NK-92 treated with Interleukin-12 subunit alpha and Interleukin-12 subunit beta, amount 100 ng/mL, for 24 hours (cell line): ENCODE data around the gene ACVR1B.
A peak's percentile ranks its signal among the peaks of the same experiment; 100 is the strongest.

Experiments
- DNase-seq: peaks from one replicate; lab custom pipeline; 2025; lab: John Stamatoyannopoulos, UW

The ACVR1B gene

DNA sequence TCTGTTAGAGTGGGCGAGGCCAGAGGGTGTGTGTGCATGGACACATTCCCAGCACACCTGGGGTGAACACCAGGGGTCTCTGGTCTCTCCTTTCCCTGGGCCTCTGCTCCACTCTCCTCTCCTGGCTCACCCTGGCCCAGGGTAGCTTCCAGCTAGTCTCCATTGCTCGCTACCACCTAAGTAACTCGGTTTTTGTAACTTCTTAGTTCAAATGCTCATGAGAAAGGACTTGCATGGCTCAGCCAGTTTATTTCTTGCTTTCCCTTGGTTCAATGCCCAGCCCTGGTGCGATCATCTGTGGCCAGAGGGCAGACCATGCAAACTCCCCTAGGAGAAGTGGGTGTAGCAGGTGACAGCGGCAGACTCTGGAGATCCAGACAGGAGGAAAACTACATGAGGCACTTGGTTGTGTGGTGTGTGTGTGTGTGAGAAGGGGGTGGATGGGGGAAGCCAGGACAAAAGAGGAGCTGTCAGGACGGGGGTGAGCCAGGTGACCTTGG is 8.9 kb upstream of the ACVR1B start:
- DNase-seq: no peak

DNA sequence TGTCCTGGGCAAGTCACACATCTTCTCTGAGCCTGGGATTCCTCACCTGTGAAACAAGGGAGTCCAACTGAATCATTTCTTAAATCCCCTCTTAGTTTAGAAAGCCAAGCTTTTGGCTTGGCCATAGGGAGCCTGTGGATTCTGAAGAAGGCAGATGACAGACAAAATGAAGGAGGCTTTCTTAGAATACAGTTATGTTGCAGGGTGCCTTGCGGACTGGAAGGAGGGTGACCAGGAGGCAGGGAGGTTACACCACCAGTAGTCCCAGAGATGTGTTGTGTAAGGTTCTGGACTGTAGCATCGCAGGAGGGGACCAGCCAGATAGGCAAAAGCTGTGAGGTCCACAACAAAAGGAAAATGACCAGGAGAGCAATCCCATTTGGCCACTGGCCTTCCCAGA is 8.2 kb upstream of the ACVR1B start:
- DNase-seq: no peak

DNA sequence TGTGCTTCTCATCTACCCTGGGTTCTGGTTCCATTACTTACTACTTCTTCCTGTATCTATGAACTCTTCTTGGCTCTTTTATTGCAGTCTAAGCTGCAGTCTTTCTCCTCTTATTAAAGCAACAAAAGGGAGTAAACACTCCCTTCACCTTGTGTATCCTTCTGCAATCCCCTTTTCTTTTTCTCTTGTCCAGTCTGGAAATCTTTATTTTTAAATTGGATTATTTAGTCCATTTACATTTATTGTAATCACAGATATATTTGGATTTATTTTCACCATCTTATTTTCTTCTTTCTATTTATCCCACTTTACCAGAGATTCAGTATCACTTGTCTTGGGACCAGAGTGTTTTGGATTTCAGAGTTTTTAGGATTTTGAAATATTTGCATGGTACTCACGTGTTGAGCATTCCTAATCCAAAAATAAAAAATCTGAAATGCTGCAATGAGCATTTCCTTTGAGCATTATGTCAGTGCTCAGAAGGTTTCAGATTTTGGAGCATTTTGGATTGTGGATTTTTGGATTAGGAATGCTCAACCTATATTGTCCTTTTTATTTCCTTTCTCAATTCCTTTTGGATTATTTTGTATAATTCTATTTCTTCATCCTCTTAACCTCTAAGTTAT is 6.8 kb upstream of the ACVR1B start:
- no peak for DNase-seq

DNA sequence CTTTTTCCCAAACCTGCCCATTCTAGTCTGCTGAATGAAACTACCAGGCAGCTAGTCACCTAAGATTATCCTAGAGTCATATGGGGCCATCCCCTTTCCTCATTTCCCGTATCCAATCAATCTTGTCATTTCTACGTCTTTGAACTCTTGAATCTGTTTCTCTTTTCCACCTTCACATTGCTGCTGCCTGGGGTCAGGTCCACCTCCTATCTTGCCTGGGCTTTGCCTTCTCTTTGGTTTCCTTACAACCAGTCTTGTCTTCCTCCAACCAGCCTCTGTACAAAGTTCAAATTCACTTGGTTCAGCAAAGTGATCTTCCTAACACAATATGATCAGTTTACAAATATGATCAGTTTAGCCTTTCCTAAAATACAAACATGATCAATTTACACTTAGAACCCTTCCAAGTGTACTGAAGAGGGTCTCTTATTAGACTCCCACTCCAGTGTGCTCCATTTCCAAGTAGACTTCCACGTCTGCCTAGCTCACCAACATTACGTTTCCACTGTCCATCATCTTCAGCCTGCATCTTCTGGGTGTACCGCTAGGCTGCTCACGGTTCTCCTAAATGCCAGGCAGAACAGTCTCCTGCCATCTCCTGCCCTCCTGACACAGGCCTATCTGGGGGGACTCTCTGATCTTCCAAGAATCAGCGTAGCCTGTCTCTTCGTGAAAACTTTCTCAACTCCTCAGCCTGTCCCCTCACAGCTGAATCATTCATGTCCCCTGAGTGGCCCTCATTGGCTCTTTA is 4.1 kb upstream of the ACVR1B start:
- DNase-seq: no peak

DNA sequence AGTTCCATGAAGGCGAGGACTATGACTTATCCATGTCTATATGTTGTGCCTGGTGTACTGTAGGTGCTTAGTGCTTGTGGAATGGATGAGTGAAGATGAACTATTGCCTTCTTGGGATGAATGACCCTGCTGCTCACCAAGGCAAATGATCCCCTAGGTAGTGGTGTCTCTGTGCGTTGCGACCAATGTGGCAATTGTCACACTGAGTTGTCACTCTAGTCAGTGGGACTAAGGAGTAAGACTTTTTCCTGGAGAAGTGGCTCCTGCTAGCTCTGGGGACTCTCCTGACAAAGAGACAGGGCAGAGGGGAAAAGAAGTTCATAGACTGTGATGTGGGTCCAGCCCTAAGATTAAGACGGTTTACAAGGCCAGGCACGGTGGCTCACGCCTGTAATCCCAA is 3.4 kb upstream of the ACVR1B start:
- no peak for DNase-seq

DNA sequence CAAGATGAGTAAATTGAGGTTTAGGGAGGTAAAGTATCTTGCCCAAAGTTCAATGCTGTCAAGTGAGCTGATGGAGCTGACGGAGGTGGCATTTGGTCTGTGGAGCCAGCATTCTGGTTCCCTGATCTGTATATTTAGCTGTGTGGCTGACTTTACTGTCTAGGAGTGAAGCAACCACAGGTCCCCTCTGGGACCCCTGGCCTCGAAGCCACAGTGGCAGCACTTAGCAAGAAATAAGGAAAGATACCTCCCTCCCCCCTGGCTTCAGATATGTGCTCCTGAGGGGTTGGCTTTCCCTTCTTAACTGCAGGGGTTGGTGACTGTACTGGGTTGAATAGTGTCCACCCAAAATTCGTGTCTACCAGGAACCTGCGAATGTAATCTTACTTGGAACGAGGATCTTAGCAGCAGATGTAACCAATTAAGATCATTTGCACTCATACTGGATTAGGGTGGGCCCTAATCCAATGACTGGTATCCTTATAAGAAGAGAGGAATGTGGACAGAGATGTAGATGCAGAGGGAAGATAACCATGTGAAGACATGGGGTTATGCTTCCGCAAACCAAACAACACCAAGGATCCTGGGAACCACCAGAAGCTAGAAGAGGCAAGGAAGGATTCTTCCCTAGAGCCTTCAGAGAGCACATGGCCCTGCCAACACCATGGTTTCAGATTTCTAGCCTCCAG is 2.0 kb upstream of the ACVR1B start:
- DNase-seq: no peak

DNA sequence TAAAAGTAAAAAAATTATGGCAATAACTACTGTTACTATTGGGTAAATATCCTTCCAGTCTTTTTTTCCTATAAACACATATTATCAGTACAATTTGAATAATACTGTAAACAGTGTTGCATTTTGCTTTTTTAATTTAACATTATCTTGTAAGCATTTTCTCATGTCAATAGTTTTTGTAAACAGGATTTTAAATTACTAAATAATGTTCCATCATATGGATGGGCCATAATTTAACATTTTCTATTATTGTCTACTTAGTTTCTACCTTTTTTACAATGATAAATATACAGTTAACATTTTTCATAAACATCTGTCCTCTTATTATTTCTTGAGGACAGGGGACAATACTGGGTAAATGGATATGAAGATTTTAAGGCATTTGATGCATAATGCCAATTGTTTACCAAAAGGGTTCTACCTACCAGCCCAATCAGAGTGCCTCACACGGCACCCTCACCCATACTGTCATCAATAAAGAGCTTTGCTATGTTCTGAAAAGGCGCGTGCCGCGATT is 759 bp upstream of the ACVR1B start:
- DNase-seq: no peak

GRCh38 chr12:51951843-51952722 is 584 bp downstream of the ACVR1B start:
- peak; percentile 23 for DNase-seq

DNA sequence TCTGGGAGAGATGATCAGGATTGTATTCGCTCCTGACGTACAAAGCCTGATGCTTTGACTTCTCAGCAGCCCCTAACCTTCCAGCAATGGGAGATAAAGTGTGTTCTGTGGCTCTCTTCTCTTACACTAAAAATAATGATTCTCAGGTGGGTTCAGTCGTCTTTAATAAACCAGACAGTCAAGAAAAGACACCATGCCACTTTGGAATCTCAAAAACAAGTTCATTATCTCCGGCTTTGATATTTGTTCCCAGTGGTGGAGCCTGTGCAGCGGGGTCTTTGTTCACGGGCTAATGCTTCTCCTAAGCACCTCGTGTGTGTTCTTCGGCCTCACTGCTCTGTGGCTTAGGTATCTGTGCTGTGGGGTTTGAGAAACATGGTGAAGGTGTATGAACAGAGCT is 1.6 kb downstream of the ACVR1B start:
- DNase-seq: no peak

GRCh38 chr12:51953864-51954263 is 2.4 kb downstream of the ACVR1B start:
- DNase-seq: no peak

DNA sequence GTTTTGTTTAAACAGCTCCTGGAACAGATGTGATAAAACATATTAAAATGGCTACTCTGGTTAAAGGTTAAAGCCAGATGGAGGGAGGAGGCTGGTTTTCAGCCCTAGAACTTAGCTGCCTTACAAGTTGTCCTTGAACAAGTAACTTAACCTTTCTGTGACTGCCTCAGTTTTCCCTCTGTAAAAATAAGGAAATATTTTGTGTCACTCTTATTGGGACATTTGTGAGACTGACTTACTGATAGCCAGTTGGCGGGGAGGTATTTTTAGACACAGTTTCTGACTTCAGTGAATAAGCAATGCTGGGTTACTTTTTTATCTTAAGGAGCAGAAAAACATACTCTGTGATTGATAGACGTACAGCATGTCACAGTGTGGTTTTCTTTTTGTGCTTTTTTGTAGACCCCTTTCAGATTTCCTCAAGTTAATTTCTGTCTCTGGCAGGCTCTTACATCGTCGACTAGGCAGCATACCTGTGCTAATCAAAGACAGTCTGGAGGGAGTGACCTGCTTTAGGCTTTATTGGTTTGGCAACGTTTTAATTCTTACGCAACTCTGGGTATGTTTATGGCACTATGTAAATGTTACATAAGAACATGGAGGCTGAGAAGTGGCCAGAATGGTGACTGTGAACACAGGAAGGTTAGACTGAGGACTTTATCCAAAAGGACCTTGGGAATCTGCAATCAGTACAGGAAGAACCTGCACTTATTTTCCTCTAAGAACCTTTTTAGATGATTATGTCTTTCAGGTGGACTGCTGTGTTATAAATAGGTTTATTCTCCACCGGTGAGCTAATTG is 3.3 kb downstream of the ACVR1B start:
- no peak for DNase-seq

DNA sequence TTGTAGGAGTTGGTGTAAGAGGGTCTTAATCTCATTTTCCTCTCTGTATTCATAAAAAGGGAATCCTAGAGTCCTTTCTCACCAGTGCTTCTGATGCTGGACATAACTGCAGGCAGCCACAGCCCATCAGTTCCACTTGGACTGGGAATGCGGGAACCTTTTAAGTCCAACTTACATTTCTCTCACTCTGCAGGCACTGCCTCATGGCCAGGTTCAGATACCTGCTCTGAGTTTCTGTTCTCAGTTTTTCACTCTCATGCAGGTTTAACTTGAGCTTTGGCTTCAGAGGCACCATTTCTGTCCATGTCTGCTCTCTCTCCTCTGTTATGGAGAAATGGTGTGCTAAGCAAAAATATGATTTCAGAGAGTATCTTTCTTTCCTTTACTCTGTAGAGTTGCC is 4.2 kb downstream of the ACVR1B start:
- DNase-seq: no peak

DNA sequence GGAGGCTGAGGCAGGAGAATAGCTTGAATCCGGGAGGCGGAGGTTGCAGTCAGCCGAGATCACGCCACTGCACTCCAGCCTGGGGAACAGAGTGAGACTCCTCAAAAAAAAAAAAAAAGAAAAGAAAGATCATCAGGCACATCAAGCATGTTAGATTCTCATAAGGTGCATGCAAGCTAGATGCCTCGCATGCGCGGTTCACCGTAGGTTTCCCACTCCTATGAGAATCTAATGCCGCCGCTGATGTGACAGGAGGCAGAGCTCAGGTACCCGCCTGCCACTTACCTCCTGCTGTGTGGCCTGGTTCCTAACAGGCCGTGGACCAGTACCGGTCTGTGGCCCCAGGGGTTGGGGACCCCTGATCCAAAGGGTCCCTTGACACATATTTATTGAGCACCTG is 7.0 kb downstream of the ACVR1B start:
- no peak for DNase-seq

GRCh38 chr12:51959211-51959610 is 7.7 kb downstream of the ACVR1B start:
- no peak for DNase-seq

DNA sequence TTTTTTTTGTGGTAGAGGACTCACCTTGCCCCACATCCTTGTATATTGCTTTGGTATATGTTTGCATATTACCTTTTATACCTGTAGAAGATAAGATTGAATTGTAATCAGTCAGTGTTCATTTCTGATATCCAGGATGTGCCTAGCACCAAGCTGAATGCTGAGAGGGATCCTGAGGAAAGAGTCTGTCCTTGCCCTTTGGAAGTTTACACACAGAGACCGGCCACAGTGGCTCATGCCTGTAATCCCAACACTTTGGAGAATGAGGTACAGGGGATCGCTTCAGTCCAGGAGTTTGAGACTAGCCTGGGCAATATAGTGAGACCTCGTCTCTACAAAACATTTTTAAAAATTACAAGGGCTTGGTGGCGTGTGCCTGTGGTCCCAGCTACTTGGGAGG is 8.4 kb downstream of the ACVR1B start:
- DNase-seq: no peak

DNA sequence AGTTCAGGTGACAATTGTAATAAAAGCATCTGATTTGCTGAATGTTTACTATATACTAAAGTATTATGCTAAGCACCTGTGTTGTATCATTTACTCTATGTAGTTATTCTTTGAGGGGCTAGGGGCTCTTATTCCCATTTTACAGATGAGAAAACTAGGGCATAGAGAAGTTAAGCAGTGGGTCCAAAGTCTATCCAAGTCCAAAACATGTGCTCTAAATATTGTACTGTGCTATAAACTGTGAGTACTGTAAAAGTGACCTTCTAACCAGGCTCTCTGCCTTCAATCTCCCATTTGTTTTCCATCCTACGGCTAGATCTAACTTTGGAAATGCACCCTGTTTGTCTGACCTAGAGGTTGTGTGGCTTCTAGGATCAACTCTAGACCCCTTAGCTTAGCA is 9.0 kb downstream of the ACVR1B start:
- DNase-seq: no peak

GRCh38 chr12:51960890-51961289 is 9.4 kb downstream of the ACVR1B start:
- no peak for DNase-seq

DNA sequence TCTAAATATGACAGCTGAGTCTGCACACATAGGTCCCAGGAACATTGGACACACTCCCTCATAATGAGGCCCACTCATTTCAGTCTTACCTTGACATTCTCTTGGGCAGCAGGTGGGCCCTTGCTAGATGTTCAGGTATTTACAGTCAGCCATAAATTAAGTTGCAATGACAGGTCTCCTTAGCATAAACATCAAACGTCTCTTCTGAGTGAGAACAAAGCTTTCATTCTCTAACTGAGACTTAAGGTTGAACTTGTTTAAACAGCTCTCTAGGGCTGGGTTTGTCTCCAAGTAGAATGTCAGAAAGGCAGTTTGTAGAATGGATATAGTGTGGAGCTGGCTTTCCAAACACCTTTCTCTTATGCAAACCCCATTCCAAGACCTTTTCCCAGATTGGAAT is 10.3 kb downstream of the ACVR1B start:
- no peak for DNase-seq

GRCh38 chr12:51962737-51963136 is 11.2 kb downstream of the ACVR1B start:
- no peak for DNase-seq

DNA sequence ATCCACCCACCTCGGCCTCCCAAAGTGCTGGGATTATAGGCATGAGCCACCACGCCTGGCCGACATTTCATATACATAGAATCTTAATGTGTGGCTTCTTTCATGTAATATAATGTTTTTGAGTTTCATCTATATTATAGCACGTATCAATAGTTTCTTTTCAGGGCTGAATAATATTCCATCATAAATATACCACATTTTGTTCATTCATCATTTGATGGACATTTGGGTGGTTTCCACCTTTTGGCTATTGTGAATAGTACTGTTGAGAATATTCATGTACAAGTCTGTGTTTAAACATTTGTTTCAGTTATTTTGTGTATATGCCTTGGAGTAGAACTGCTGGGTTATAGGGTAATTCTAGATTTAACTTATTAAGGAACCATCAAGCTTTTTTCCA is 12.0 kb downstream of the ACVR1B start:
- no peak for DNase-seq

DNA sequence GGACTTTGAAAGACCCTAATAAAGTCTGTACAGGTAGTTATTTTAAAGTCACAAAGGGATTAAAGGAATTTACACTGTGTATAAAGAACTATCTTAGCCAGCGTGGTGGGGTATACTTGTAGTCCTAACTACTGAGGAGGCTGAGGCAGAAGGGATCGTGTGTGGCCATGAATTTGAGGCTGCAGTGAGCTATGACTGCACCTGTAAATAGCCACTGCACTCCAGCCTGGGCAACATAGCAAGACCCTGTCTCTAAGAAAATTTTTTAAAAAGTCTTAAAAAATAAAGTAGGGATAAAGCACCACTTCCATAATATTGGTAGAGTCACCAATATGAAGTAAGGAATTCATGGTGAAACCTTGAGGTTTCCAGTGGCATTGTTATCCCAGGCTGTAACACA is 18.1 kb downstream of the ACVR1B start:
- DNase-seq: no peak
